Mammary epithelial cell (primary cell): Measurements from ENCODE around the gene SCLY.

Experiments
- CTCF ChIP-seq, 2 donors: IDR thresholded peaks in 1 of 2; conservative IDR thresholded peaks in 1 of 2; 2 replicates each; pipeline ENCODE4 v1.5.1; 2011 to 2012; ENCODE audit warnings: inconsistent platforms in 2 of 2, low read length in 2 of 2, mild to moderate bottlenecking in 2 of 2, control low read depth in 1 of 2, low read depth in 1 of 2; ENCODE audit not compliant: insufficient read depth in 1 of 2; ENCODE audit errors: extremely low read depth in 1 of 2
- EZH2 ChIP-seq: IDR thresholded peaks from 2 replicates; pipeline ENCODE4 v1.6.1; 2012; ENCODE audit warnings: low read length, inconsistent platforms, borderline replicate concordance

- TF ChIP-seq CTCF (conservative IDR thresholded peaks at IDR 0.05 in 1 of 2, IDR thresholded peaks at IDR 0.05 in 1 of 2; ENCODE audit: extremely low read depth in 1 of 2, insufficient read depth in 1 of 2, low read depth in 1 of 2, low read length in 2 of 2) = no peak
- no peak for TF ChIP-seq EZH2
Measured at GRCh38 chr2:238013806-238014205, 47.0 kb upstream of the SCLY start.
